OCI-LY1 (cell line): ENCODE measurements around the gene RNF187.

Source experiments
- H2AFZ ChIP-seq: fragments of 200-600 bp; sonication (generic), shearing (Covaris generic); 2 replicates; pipeline ENCODE4 v1.6.0; 2014; ENCODE audit warnings: antibody characterized with exemption, mild to moderate bottlenecking, low read length
- H3F3A ChIP-seq: fragments of 200-600 bp; sonication (generic), shearing (Covaris generic); 2 replicates; pipeline ENCODE4 v1.6.0; 2014; ENCODE audit warnings: mild to moderate bottlenecking, antibody characterized with exemption, low read length, moderate library complexity; ENCODE audit not compliant: insufficient read depth
- H3K27ac ChIP-seq: fragments of 200-600 bp; sonication (generic); 2 replicates; pipeline ENCODE4 v1.5.1; 2014; ENCODE audit warnings: low read length, mixed run types, mild to moderate bottlenecking, low read depth; ENCODE audit not compliant: poor library complexity, severe bottlenecking
- H3K27me3 ChIP-seq: fragments of 200-600 bp; sonication (generic); 2 replicates; pipeline ENCODE4 v1.6.0; 2014; ENCODE audit warnings: antibody characterized with exemption, mild to moderate bottlenecking, low read length, moderate library complexity; ENCODE audit not compliant: insufficient read depth
- H3K36me3 ChIP-seq: fragments of 200-600 bp; sonication (generic); 2 replicates; pipeline ENCODE4 v1.6.1; 2014; ENCODE audit warnings: mild to moderate bottlenecking, antibody characterized with exemption, low read length, moderate library complexity, mixed read lengths; ENCODE audit not compliant: insufficient read depth
- H3K4me1 ChIP-seq: fragments of 200-600 bp; sonication (generic); 2 replicates; pipeline ENCODE4 v1.5.1; 2014; ENCODE audit warnings: mild to moderate bottlenecking, low read length, moderate library complexity; ENCODE audit not compliant: insufficient read depth, severe bottlenecking
- H3K4me2 ChIP-seq: fragments of 200-600 bp; sonication (generic), shearing (Covaris generic); 2 replicates; pipeline ENCODE4 v1.6.1; 2014; ENCODE audit warnings: low read length
- H3K4me3 ChIP-seq: fragments of 200-600 bp; sonication (generic); 2 replicates; pipeline ENCODE4 v1.5.1; 2014; ENCODE audit warnings: low read length, low read depth, mild to moderate bottlenecking, mixed read lengths; ENCODE audit not compliant: poor library complexity, severe bottlenecking
- H3K79me2 ChIP-seq: fragments of 200-600 bp; shearing (Covaris generic); 2 replicates; pipeline ENCODE4 v1.6.1; 2016; ENCODE audit warnings: mixed run types, low read length, mixed read lengths; ENCODE audit not compliant: insufficient read depth
- H3K9ac ChIP-seq: fragments of 200-600 bp; sonication (generic), shearing (Covaris generic); 2 replicates; pipeline ENCODE4 v1.6.1; 2014; ENCODE audit warnings: mild to moderate bottlenecking, low read length, mixed read lengths
- H3K9me2 ChIP-seq: fragments of 200-600 bp; sonication (generic), shearing (Covaris generic); 2 replicates; pipeline ENCODE4 v1.6.1; 2014; ENCODE audit warnings: low read depth, mild to moderate bottlenecking, low read length, mixed read lengths
- H3K9me3 ChIP-seq: fragments of 200-600 bp; shearing (Covaris generic); 2 replicates; pipeline ENCODE4 v1.6.1; 2014; ENCODE audit warnings: low read length, mixed read lengths
- H4K20me1 ChIP-seq: fragments of 200-600 bp; sonication (generic), shearing (Covaris generic); 2 replicates; pipeline ENCODE4 v1.6.0; 2016; ENCODE audit warnings: mild to moderate bottlenecking, low read length; ENCODE audit not compliant: insufficient read depth
- CTCF ChIP-seq: fragments of 200-600 bp; sonication (generic), shearing (Covaris generic); IDR thresholded peaks from 2 replicates; pipeline ENCODE4 v1.5.1; 2017; ENCODE audit warnings: mild to moderate bottlenecking, antibody characterized with exemption, low read length, moderate library complexity, mixed read lengths
- EZH2 ChIP-seq: fragments of 200-600 bp; sonication (generic), shearing (Covaris generic); IDR thresholded peaks from 2 replicates; pipeline ENCODE4 v1.8.0; 2017; ENCODE audit warnings: borderline replicate concordance, mixed run types, mild to moderate bottlenecking, antibody characterized with exemption, low read length, moderate library complexity, mixed read lengths

Gene RNF187

GRCh38 chr1:228510803-228511413 is 23.7 kb downstream of the RNF187 start:
- H3K79me2 ChIP-seq, result no peaks in the 10 kb centered on the region
- no peaks in the 10 kb centered on the region for H3K9me2 ChIP-seq
- no peaks in the 10 kb centered on the region for H3K36me3 ChIP-seq
- peaks cover 3% of the 10 kb centered on the region; the same call in 1 of the 2 replicates for H3K27me3 ChIP-seq
- no peak overlapping the region for H3K27ac ChIP-seq
- H3K4me3 ChIP-seq, result no peak overlapping the region
- no peak overlapping the region for H2AFZ ChIP-seq
- no peak overlapping the region for H3K9ac ChIP-seq
- no peaks in the 10 kb centered on the region for H4K20me1 ChIP-seq
- no peaks in the 10 kb centered on the region for H3K4me1 ChIP-seq
- no peaks in the 10 kb centered on the region for H3F3A ChIP-seq
- H3K4me2 ChIP-seq, result no peak overlapping the region
- TF ChIP-seq CTCF (no peak), EZH2 (no peak)
- H3K9me3 ChIP-seq, result no peaks in the 10 kb centered on the region

- no peaks in the 10 kb centered on the region for H3K9me3 ChIP-seq
- H3K9me2 ChIP-seq, result no peaks in the 10 kb centered on the region
- peaks cover 3% of the 10 kb centered on the region; the same call in 1 of the 2 replicates for H3K27me3 ChIP-seq
- TF ChIP-seq CTCF, result no peak
- no peak for TF ChIP-seq EZH2
- no peaks in the 10 kb centered on the region for H3K4me1 ChIP-seq
- H3F3A ChIP-seq, result no peaks in the 10 kb centered on the region
- H2AFZ ChIP-seq, result no peak overlapping the region
- no peak overlapping the region for H3K9ac ChIP-seq
- no peaks in the 10 kb centered on the region for H4K20me1 ChIP-seq
- no peaks in the 10 kb centered on the region for H3K79me2 ChIP-seq
- H3K27ac ChIP-seq, result no peak overlapping the region
- H3K36me3 ChIP-seq, result no peaks in the 10 kb centered on the region
- no peak overlapping the region for H3K4me2 ChIP-seq
- H3K4me3 ChIP-seq, result no peak overlapping the region
Observed at GRCh38 chr1:228511546-228512445, 24.6 kb downstream of the RNF187 start.

GRCh38 chr1:228512781-228513198 is 25.6 kb downstream of the RNF187 start:
- H3K4me2 ChIP-seq, result no peak overlapping the region
- H3K79me2 ChIP-seq, result no peaks in the 10 kb centered on the region
- H3K36me3 ChIP-seq, result no peaks in the 10 kb centered on the region
- no peaks in the 10 kb centered on the region for H3K4me1 ChIP-seq
- H3K27me3 ChIP-seq, result peaks cover 3% of the 10 kb centered on the region; the same call in 1 of the 2 replicates
- H3K9ac ChIP-seq, result no peak overlapping the region
- no peaks in the 10 kb centered on the region for H3K9me2 ChIP-seq
- no peak overlapping the region for H3K4me3 ChIP-seq
- no peak overlapping the region for H2AFZ ChIP-seq
- no peaks in the 10 kb centered on the region for H3F3A ChIP-seq
- TF ChIP-seq EZH2 (no peak), CTCF (no peak)
- no peaks in the 10 kb centered on the region for H3K9me3 ChIP-seq
- H4K20me1 ChIP-seq, result no peaks in the 10 kb centered on the region
- H3K27ac ChIP-seq, result no peak overlapping the region
